Measurements from ENCODE around the gene HIF1A.
A peak's percentile ranks its signal among the peaks of the same experiment; 100 is the strongest.
"Not testable (repeated sequence)": the region's sequence is repeated elsewhere in the genome, so short reads cannot be mapped to it uniquely, and the experiment has no call there.

Gene HIF1A

GRCh38 chr14:61673305-61673704, 22.0 kb upstream of the HIF1A start:
- DNase-seq (ENCODE audit: low spot score) = no peak

- DNase-seq (ENCODE audit: low spot score) = no peak
Measured at GRCh38 chr14:61675291-61675690, 20.0 kb upstream of the HIF1A start.

DNA sequence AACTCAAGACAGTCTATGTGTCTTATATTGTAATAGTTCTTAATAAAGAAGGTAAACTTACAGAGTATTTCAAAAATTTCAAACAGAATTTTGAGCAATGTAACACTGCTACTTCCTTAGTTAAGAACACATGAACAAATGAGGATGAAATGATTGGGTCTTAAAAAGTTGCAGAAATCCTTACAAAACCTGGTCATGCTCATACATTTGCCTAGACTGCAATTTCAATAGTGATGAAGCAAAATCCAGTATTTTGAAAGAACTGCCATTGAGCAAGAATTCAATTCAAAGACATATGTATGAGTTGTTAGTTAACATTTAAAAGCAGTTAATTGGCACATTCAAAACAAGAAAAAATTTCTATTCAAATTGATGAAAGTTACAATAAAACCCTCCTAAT, 17.8 kb upstream of the HIF1A start:
- no peak for DNase-seq (ENCODE audit: low spot score)

DNA sequence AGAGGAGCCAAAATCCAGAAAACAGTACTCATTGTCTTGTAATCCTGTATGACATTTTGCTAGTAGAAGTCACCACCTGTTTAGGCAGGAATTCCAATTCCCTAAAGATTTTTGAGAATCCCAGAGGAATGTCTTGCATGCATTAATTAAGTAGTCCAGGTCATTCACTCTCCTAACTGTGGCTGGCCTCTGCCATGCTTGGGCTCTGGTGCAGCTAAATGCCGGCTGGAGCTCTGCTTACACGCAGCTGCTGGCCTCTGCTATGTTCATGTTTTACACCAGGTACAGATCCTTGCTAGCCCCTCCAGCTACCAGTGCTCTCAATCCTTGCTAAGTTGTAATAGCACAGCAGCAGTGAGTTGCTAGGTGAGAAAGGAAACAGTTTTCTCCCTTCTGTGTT, 16.3 kb upstream of the HIF1A start:
- DNase-seq (ENCODE audit: low spot score) = peak; percentile 65

DNA sequence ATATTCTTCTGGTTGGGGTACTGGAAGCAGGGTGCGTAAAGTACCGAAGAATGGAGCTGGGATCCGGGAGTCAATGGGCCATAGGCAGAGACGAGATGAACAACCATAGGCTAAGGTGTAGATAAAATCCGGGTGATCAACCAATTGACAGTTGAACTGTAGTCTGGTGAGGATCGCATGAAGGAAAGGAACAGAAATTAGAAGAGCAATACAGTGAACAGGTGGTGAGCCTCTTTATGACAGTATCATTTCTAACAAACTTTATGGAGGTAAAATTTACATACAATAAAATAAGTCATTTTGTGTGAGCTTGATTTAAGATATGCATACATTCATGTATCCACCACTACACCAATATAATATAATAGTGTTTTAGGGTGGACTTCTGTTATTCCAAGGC, 13.9 kb upstream of the HIF1A start:
- DNase-seq (ENCODE audit: low spot score) = no peak

- DNase-seq (ENCODE audit: low spot score) = no peak
Measured at GRCh38 chr14:61683108-61683507, 12.2 kb upstream of the HIF1A start.

- DNase-seq (ENCODE audit: low spot score) = no peak
Measured at GRCh38 chr14:61690039-61690438, 5.3 kb upstream of the HIF1A start.

DNA sequence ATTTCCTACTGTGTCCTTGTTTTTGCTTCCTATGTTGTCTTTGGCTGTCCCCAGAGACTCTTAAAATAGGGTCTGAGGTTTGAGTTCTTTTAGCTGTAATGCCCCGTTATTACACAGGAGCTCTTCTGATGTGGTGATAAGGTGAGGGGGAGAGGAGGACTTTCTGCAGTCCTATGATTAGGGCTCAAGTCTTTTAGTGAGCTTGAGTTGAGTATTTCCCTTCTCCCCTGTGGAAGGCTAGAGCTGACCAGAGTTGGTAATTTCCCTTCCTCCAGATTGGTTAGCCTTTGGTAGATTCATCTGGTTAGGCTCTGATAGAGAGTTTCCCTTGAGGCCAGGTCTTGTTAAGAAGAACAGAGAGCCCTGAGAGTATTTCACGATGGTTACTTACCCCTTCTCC, 4.3 kb upstream of the HIF1A start:
- DNase-seq (ENCODE audit: low spot score) = no peak

DNA sequence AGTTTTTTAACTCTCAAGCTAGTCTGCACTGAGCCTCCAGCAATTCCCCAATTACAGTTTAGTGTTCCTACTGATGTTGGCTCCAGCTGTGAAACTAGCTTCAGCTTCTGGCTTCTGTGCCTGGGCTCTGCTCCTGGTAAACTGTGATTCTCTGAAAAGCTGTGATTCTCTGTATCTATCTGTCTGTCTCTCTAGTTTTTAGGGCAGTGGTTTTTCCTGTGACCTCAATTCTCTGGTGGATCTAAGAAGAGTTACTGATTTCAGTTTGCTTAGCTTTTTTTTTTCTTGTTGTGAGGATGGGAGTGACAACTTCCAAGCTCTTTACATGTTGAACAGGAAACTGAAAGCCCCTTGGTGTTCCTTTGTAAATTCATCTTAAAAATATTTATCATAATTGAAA, 3.8 kb upstream of the HIF1A start:
- no peak for DNase-seq (ENCODE audit: low spot score)

- no peak for DNase-seq (ENCODE audit: low spot score)
Measured at GRCh38 chr14:61694039-61694438, 1.3 kb upstream of the HIF1A start.

GRCh38 chr14:61695695-61696527, 598 bp downstream of the HIF1A start:
- DNase-seq (ENCODE audit: low spot score) = peak; percentile 88

- no peak for DNase-seq (ENCODE audit: low spot score)
Measured at GRCh38 chr14:61696753-61697318, 1.5 kb downstream of the HIF1A start.

GRCh38 chr14:61698206-61698980, 3.1 kb downstream of the HIF1A start:
- DNase-seq (ENCODE audit: low spot score) = no peak

GRCh38 chr14:61699027-61699426, 3.7 kb downstream of the HIF1A start:
- DNase-seq (ENCODE audit: low spot score) = no peak

- no peak for DNase-seq (ENCODE audit: low spot score)
Measured at GRCh38 chr14:61700104-61700886, 5.0 kb downstream of the HIF1A start.

GRCh38 chr14:61701946-61702345, 6.6 kb downstream of the HIF1A start:
- DNase-seq (ENCODE audit: low spot score) = no peak

DNA sequence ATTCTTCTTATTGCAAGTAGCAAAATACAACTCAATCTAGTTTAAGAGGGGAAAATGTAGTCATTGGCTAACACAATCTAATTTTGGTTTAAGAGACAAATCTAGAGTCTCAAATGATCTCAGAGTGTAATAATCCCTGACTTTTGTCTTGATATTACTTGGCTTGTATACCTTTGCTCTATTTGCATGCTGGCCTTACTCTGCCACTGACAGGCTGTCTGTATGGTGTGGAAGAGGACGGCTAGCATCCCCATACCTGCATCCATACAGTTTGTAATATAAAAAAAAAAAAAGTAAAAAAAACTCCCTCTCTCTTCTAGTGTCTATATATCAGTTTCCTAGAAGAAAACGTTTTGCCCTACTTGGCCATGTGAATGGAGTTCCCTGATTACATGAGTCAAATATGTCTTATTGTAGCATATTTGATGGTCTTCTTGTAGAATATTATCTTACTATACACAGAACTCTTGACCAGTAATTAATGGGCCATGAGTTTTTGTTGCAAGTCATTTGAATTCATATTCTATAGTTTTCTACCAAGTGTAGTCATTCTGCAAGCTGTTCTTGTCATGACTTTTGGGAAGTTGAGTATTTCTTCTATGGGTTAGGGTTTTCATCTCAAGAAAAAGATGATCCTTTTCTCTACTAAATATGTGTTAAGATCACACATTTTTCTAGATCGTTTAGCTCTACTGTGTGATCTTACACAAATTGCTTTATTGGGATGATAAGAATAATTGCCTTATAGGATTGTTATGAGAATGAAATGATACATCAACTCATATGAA, 8.2 kb downstream of the HIF1A start:
- DNase-seq (ENCODE audit: low spot score) = no peak

DNA sequence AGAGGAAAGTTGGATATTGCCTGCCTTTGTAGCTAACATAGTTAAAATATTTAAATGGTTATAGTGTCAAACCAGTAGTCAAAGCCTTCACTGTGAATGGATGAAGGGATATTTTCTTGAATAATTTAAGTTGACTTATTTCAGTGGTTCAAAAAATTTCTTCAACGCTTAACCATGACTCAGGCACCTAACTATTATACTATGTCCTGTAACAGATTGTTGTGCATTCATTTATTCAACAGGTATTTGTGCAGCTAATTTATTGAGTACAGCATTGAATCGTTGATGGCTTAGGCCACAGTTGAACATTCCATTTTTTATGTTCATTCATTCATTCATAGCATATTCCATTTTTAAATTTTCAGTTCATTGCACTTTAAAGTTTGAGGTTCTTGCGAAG, 9.2 kb downstream of the HIF1A start:
- DNase-seq (ENCODE audit: low spot score) = no peak

GRCh38 chr14:61705017-61705416, 9.7 kb downstream of the HIF1A start:
- DNase-seq (ENCODE audit: low spot score) = no peak

DNA sequence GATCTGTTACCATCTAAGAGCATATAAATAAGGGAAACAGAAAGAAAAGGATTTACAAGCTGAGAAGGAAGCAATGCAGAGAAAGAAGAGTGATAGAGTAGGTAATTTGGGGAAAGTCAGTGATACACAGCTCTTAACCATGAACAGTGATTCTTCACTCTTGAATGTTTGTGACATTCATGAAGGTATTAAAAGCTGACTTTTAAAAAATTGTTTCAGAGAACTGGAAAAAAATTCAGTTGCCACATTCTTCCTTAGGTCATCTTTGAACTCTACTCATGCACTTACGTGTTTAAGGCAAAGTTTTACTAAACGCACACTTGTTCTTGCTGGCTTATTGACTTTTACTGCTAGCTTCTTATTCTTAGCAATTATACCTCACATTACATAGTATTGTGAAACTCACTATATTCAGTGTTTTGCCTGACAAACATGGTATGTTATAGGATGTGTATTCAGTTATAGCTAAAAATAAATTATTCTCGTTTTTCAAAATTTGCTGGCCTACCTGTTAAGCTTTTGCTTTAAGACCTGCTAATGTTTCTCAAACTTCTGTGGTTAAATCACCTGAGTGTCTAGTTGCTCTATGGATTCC, 10.9 kb downstream of the HIF1A start:
- DNase-seq (ENCODE audit: low spot score) = no peak

DNA sequence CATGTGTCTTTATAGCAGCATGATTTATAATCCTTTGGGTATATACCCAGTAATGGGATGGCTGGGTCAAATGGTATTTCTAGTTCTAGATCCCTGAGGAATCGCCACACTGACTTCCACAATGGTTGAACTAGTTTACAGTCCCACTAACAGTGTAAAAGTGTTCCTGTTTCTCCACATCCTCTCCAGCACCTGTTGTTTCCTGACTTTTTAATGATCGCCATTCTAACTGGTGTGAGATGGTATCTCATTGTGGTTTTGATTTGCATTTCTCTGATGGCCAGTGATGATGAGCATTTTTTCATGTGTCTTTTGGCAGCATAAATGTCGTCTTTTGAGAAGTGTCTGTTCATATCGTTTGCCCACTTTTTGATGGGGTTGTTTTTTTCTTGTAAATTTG, 12.5 kb downstream of the HIF1A start:
- DNase-seq (ENCODE audit: low spot score) = not testable (repeated sequence)
